Neural cell (in vitro differentiated cells): ENCODE results near the gene FAM227B. TPM values are rescaled to one million over a fixed set of nuclear protein-coding genes. Genes with fewer than 3 reads are reported as not detected.

Source experiments
- H2AFZ ChIP-seq: fragments of 200-600, 300-800 bp; sonication (generic), shearing (Covaris generic); 2 replicates; pipeline ENCODE4 v1.6.0; 2014; ENCODE audit warnings: low read depth, mild to moderate bottlenecking, antibody characterized with exemption, low read length, moderate library complexity
- H3F3A ChIP-seq: fragments of 200-600 bp; shearing (Covaris generic); 2 replicates; pipeline ENCODE4 v1.6.1; 2016; ENCODE audit warnings: mild to moderate bottlenecking, moderate library complexity, mixed read lengths, antibody characterized with exemption, low read length; ENCODE audit not compliant: insufficient read depth, poor library complexity, severe bottlenecking
- H3K27ac ChIP-seq: fragments of 200-600, 300-800 bp; sonication (generic), shearing (Covaris generic); 2 replicates; pipeline ENCODE4 v1.5.1; 2014; ENCODE audit warnings: mild to moderate bottlenecking, low read length, moderate library complexity
- H3K27me3 ChIP-seq: fragments of 300-800, 200-600 bp; sonication (generic), shearing (Covaris generic); 2 replicates; pipeline ENCODE4 v1.6.0; 2014; ENCODE audit warnings: mild to moderate bottlenecking, low read depth, low read length, moderate library complexity; ENCODE audit not compliant: insufficient read depth
- H3K36me3 ChIP-seq: fragments of 300-800, 200-600 bp; sonication (generic), shearing (Covaris generic); 2 replicates; pipeline ENCODE4 v1.5.1; 2014; ENCODE audit warnings: mild to moderate bottlenecking, antibody characterized with exemption, low read length, moderate library complexity; ENCODE audit not compliant: insufficient read depth
- H3K4me2 ChIP-seq: fragments of 300-800, 200-600 bp; sonication (generic), shearing (Covaris generic); 2 replicates; pipeline ENCODE4 v1.6.0; 2014; ENCODE audit warnings: mild to moderate bottlenecking, low read length
- H3K4me3 ChIP-seq: fragments of 300-800, 200-600 bp; sonication (generic), shearing (Covaris generic); 2 replicates; pipeline ENCODE4 v1.5.1; 2014; ENCODE audit warnings: mild to moderate bottlenecking, low read length, moderate library complexity
- H3K79me2 ChIP-seq: fragments of 200-600 bp; shearing (Covaris generic); replicated peaks from 2 replicates; pipeline ENCODE4 v1.6.0; 2014; ENCODE audit warnings: mild to moderate bottlenecking, low read length, moderate library complexity; ENCODE audit not compliant: insufficient read depth
- H3K9ac ChIP-seq: fragments of 300-800, 200-600 bp; sonication (generic), shearing (Covaris generic); 2 replicates; pipeline ENCODE4 v1.6.1; 2016; ENCODE audit warnings: mild to moderate bottlenecking, low read length, mixed read lengths
- H3K9me2 ChIP-seq: fragments of 200-600 bp; shearing (Covaris generic); 2 replicates; pipeline ENCODE4 v1.6.1; 2016; ENCODE audit warnings: mild to moderate bottlenecking, low read length, mixed read lengths; ENCODE audit not compliant: insufficient read depth
- H3K9me3 ChIP-seq: fragments of 200-600, 300-800 bp; sonication (generic), shearing (Covaris generic); 2 replicates; pipeline ENCODE4 v1.6.1; 2016; ENCODE audit warnings: mild to moderate bottlenecking, mixed run types, low read length, moderate library complexity, mixed read lengths
- H4K20me1 ChIP-seq: fragments of 200-600 bp; shearing (Covaris generic); 2 replicates; pipeline ENCODE4 v1.6.1; 2016; ENCODE audit warnings: mild to moderate bottlenecking, mixed run types; ENCODE audit not compliant: insufficient read depth
- CTCF ChIP-seq: fragments of 450-650 bp; IDR thresholded peaks from 2 replicates; pipeline ENCODE4 v1.5.1; 2014; ENCODE audit warnings: antibody characterized with exemption, mild to moderate bottlenecking, moderate library complexity; ENCODE audit not compliant: poor library complexity, severe bottlenecking
- EP300 ChIP-seq: fragments of 450-650 bp; conservative IDR thresholded peaks from 2 replicates; pipeline ENCODE4 v1.6.1; 2014; ENCODE audit warnings: antibody characterized with exemption, mild to moderate bottlenecking, moderate library complexity; ENCODE audit not compliant: poor library complexity, severe bottlenecking
- EZH2 ChIP-seq: fragments of 200-600, 300-800 bp; shearing (Covaris generic), sonication (generic); IDR thresholded peaks from 2 replicates; pipeline ENCODE4 v1.6.1; 2014; ENCODE audit warnings: antibody characterized with exemption, low read length, borderline replicate concordance, mild to moderate bottlenecking; ENCODE audit not compliant: insufficient read depth, poor library complexity, severe bottlenecking
- MXI1 ChIP-seq: fragments of 450-650 bp; conservative IDR thresholded peaks from 2 replicates; pipeline ENCODE4 v1.6.1; 2014; ENCODE audit warnings: antibody characterized with exemption, mild to moderate bottlenecking; ENCODE audit not compliant: poor library complexity, severe bottlenecking
- POLR2AphosphoS5 ChIP-seq: IDR thresholded peaks from 2 replicates; pipeline ENCODE4 v1.6.1; 2012
- RAD21 ChIP-seq: fragments of 450-650 bp; conservative IDR thresholded peaks from 2 replicates; pipeline ENCODE4 v1.6.1; 2014; ENCODE audit warnings: antibody characterized with exemption, mild to moderate bottlenecking, moderate library complexity
- REST ChIP-seq: IDR thresholded peaks from 2 replicates; pipeline ENCODE4 v1.6.1; 2012; ENCODE audit warnings: borderline replicate concordance
- SMC3 ChIP-seq: fragments of 450-650 bp; conservative IDR thresholded peaks from 2 replicates; pipeline ENCODE4 v1.6.1; 2014; ENCODE audit warnings: antibody characterized with exemption, mild to moderate bottlenecking, moderate library complexity; ENCODE audit not compliant: poor library complexity
- TAF1 ChIP-seq: IDR thresholded peaks from 2 replicates; pipeline ENCODE4 v1.6.1; 2012; ENCODE audit warnings: low read depth
- polyA plus RNA-seq: library from polyadenylated mRNA; depleted of rRNA; stranded (reverse); fragments of >200 nt; gene quantifications from 2 replicates; pipeline ENCODE4 v1.2.3, GENCODE V29; 2014

The FAM227B gene
- polyA plus RNA-seq, 1 donor from 2014 or later, result 0.88 TPM

- Histone ChIP-seq H3F3A (no peaks in the 10 kb centered on the region), H2AFZ (no peak overlapping the region), H3K79me2 (no peaks in the 10 kb centered on the region), H3K4me3 (no peak overlapping the region), H3K9ac (no peak overlapping the region), H4K20me1 (no peaks in the 10 kb centered on the region), H3K27me3 (no peaks in the 10 kb centered on the region), H3K9me3 (no peaks in the 10 kb centered on the region), H3K9me2 (no peaks in the 10 kb centered on the region), H3K36me3 (no peaks in the 10 kb centered on the region), H3K27ac (no peak overlapping the region), H3K4me2 (no peak overlapping the region)
- no peak for TF ChIP-seq EZH2
- no peak for TF ChIP-seq REST
- TF ChIP-seq MXI1, result no peak
- TF ChIP-seq EP300, result no peak
- TF ChIP-seq POLR2AphosphoS5, result no peak
- no peak for TF ChIP-seq TAF1
- no peak for TF ChIP-seq CTCF
- no peak for TF ChIP-seq RAD21
- TF ChIP-seq SMC3, result no peak
Measured at GRCh38 chr15:49380912-49381311, 239.7 kb downstream of the FAM227B start.

GRCh38 chr15:49379996-49380395, 240.6 kb downstream of the FAM227B start:
- no peak overlapping the region for H2AFZ ChIP-seq
- TF ChIP-seq SMC3 (no peak), MXI1 (no peak), REST (no peak), CTCF (no peak), EP300 (no peak), EZH2 (no peak), RAD21 (no peak), POLR2AphosphoS5 (no peak), TAF1 (no peak)
- no peak overlapping the region for H3K9ac ChIP-seq
- no peaks in the 10 kb centered on the region for H3K79me2 ChIP-seq
- no peaks in the 10 kb centered on the region for H3K27me3 ChIP-seq
- H3K9me3 ChIP-seq, result no peaks in the 10 kb centered on the region
- no peak overlapping the region for H3K4me3 ChIP-seq
- H4K20me1 ChIP-seq, result no peaks in the 10 kb centered on the region
- H3K36me3 ChIP-seq, result no peaks in the 10 kb centered on the region
- H3K4me2 ChIP-seq, result no peak overlapping the region
- H3K9me2 ChIP-seq, result no peaks in the 10 kb centered on the region
- H3F3A ChIP-seq, result no peaks in the 10 kb centered on the region
- H3K27ac ChIP-seq, result no peak overlapping the region
